Mesothelial cell of epicardium (in vitro differentiated cells): ENCODE measurements around the gene ADSL. TPM values are rescaled to one million over a fixed set of nuclear protein-coding genes. Genes with fewer than 3 reads are reported as not detected.

Source experiments
- DNase-seq, 2 experiments: peaks; one replicate each; pipeline ENCODE4 v3.0.0; 2021; ENCODE audit warnings: low spot score in 2 of 2; ENCODE audit not compliant: unreplicated experiment in 2 of 2
- H3K27ac Mint-ChIP-seq: 2 replicates; pipeline ENCODE4 v1.8.0; 2021; ENCODE audit warnings: mixed read lengths
- H3K27me3 Mint-ChIP-seq: 2 replicates; pipeline ENCODE4 v1.8.0; 2021; ENCODE audit warnings: low read depth, mixed read lengths
- H3K36me3 Mint-ChIP-seq: 2 replicates; pipeline ENCODE4 v1.8.0; 2021; ENCODE audit warnings: mixed read lengths
- H3K4me1 Mint-ChIP-seq: 2 replicates; pipeline ENCODE4 v1.8.0; 2021; ENCODE audit warnings: mixed read lengths
- H3K4me3 Mint-ChIP-seq: 2 replicates; pipeline ENCODE4 v1.8.0; 2021; ENCODE audit warnings: mild to moderate bottlenecking, moderate library complexity, mixed read lengths
- H3K9me3 Mint-ChIP-seq: 2 replicates; pipeline ENCODE4 v1.8.0; 2021; ENCODE audit warnings: mixed read lengths
- CTCF ChIP-seq: fragments of 200-600 bp; sonication (generic); IDR thresholded peaks from one replicate; pipeline ENCODE4 v1.5.0; 2021; ENCODE audit warnings: antibody characterized with exemption; ENCODE audit not compliant: unreplicated experiment
- total RNA-seq: library from RNA; stranded (reverse); gene quantifications from 3 replicates; pipeline ENCODE4 v1.2.1, GENCODE V29; 2021

The ADSL gene
- total RNA-seq, 1 donor from 2014 or later: 73.4 TPM

GRCh38 chr22:40363059-40363458 is 16.8 kb downstream of the ADSL start:
- Mint-ChIP-seq H3K27me3 (no peaks in the 10 kb centered on the region), H3K4me3 (no peak overlapping the region), H3K4me1 (no peaks in the 10 kb centered on the region), H3K36me3 (peaks cover 60% of the 10 kb centered on the region), H3K27ac (no peak overlapping the region), H3K9me3 (no peaks in the 10 kb centered on the region)
- no peak for DNase-seq
- no peak for TF ChIP-seq CTCF

GRCh38 chr22:40364431-40364830 is 18.1 kb downstream of the ADSL start:
- no peak for DNase-seq
- H3K4me1 Mint-ChIP-seq: no peaks in the 10 kb centered on the region
- H3K27ac Mint-ChIP-seq: no peak overlapping the region
- H3K4me3 Mint-ChIP-seq: no peak overlapping the region
- H3K9me3 Mint-ChIP-seq: no peaks in the 10 kb centered on the region
- peaks cover 57% of the 10 kb centered on the region for H3K36me3 Mint-ChIP-seq
- H3K27me3 Mint-ChIP-seq: no peaks in the 10 kb centered on the region
- TF ChIP-seq CTCF: no peak

GRCh38 chr22:40366068-40366467 is 19.8 kb downstream of the ADSL start:
- Mint-ChIP-seq H3K4me3 (no peak overlapping the region), H3K4me1 (peaks cover 2% of the 10 kb centered on the region), H3K9me3 (no peaks in the 10 kb centered on the region), H3K27me3 (no peaks in the 10 kb centered on the region), H3K36me3 (peaks cover 53% of the 10 kb centered on the region), H3K27ac (no peak overlapping the region)
- no peak for DNase-seq
- no peak for TF ChIP-seq CTCF

- no peak for TF ChIP-seq CTCF
- H3K36me3 Mint-ChIP-seq: peaks cover 42% of the 10 kb centered on the region
- H3K9me3 Mint-ChIP-seq: no peaks in the 10 kb centered on the region
- H3K4me3 Mint-ChIP-seq: no peak overlapping the region
- peaks cover 9% of the 10 kb centered on the region for H3K4me1 Mint-ChIP-seq
- no peak for DNase-seq
- H3K27ac Mint-ChIP-seq: no peak overlapping the region
- H3K27me3 Mint-ChIP-seq: no peaks in the 10 kb centered on the region
Observed at GRCh38 chr22:40367342-40367741, 21.0 kb downstream of the ADSL start.

GRCh38 chr22:40368016-40368415 is 21.7 kb downstream of the ADSL start:
- H3K36me3 Mint-ChIP-seq: peaks cover 35% of the 10 kb centered on the region
- no peak for DNase-seq
- no peak for TF ChIP-seq CTCF
- H3K4me3 Mint-ChIP-seq: no peak overlapping the region
- no peaks in the 10 kb centered on the region for H3K27me3 Mint-ChIP-seq
- H3K9me3 Mint-ChIP-seq: no peaks in the 10 kb centered on the region
- peak overlapping the region; percentile 52 for H3K27ac Mint-ChIP-seq
- H3K4me1 Mint-ChIP-seq: peaks cover 16% of the 10 kb centered on the region

- Mint-ChIP-seq H3K27ac (no peak overlapping the region), H3K27me3 (no peaks in the 10 kb centered on the region), H3K4me3 (no peak overlapping the region), H3K36me3 (peaks cover 32% of the 10 kb centered on the region), H3K9me3 (no peaks in the 10 kb centered on the region), H3K4me1 (peaks cover 20% of the 10 kb centered on the region)
- no peak for DNase-seq
- TF ChIP-seq CTCF: no peak
Observed at GRCh38 chr22:40368836-40369235, 22.5 kb downstream of the ADSL start.
